VCaP (cell line): Measurements from ENCODE around the gene WNT3A.

Experiments
- H3K27ac ChIP-seq: fragments of 450-650 bp; 2 replicates; pipeline ENCODE4 v1.5.1; 2017
- CTCF ChIP-seq: fragments of 450-650 bp; conservative IDR thresholded peaks from 2 replicates; pipeline ENCODE4 v1.5.1; 2017; ENCODE audit warnings: mild to moderate bottlenecking, moderate library complexity

The WNT3A gene

DNA sequence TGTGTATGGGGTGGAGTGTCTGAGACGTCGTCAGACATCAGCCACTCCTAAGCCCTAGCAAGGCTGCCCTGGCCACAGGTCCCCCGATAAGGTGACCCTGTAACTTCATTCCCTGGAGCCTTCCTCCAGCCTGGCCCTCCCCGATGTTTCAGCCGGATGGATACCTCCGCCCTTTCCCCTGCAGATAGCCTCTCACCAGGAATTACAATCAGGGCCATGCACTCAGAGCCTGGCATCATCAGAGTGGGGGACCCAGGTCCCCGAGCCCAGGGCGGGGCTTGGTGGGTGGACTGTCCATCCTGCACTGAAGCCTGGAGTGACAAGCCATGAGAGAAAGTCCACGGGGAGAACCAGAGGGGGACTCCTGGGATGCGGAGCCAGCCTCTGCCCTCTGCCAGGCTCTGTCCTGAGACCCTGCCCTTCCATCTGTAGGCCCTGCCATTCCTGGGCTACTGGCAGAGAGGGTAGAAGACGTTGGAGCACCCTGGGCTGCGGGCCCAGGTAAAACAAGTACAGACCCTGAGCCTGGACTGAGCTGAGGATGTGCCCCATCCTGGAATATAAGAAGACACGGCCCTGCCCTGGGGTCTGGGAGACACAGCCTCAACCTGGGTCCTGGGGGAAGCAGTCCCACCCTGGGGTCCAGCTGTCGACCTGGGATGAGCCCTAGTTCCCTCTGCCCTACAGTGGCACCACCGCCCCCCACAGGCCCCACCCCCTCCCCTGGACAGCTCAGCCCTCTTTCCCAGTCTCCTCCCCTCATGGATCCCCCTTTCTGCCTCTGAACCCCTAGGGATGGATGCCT is 58.9 kb downstream of the WNT3A start:
- no peak for TF ChIP-seq CTCF
- H3K27ac ChIP-seq, result no peak overlapping the region

DNA sequence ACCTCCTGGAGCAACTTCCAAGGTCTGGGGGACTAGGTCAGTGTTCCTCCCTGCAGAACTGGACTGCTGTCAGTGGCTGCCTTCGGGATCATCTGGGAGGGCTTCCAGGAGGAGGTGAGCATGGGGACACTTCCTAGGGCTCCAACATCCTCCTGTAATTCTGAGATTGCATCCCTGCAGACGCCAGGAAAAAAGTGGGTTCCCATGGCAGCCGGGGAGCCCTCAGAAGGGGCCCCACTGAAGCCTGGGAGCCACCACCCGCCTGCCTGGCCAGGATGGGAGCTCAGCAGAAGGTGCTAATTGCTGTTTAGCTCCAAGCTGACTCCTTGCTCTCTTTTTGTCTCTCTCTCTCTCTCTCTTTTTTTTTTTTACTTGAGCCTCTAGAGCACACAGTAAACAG is 59.6 kb downstream of the WNT3A start:
- H3K27ac ChIP-seq, result no peak overlapping the region
- no peak for TF ChIP-seq CTCF

- TF ChIP-seq CTCF, result no peak
- H3K27ac ChIP-seq, result no peak overlapping the region
Observed at GRCh38 chr1:228066891-228067654, 60.3 kb downstream of the WNT3A start.

GRCh38 chr1:228068359-228068758 is 61.6 kb downstream of the WNT3A start:
- no peak for TF ChIP-seq CTCF
- H3K27ac ChIP-seq, result no peak overlapping the region

GRCh38 chr1:228070173-228070572 is 63.4 kb downstream of the WNT3A start:
- no peak for TF ChIP-seq CTCF
- no peak overlapping the region for H3K27ac ChIP-seq

- no peak for TF ChIP-seq CTCF
- H3K27ac ChIP-seq, result no peak overlapping the region
Observed at GRCh38 chr1:228070851-228071250, 64.1 kb downstream of the WNT3A start.

- H3K27ac ChIP-seq, result no peak overlapping the region
- TF ChIP-seq CTCF, result no peak
Observed at GRCh38 chr1:228071839-228072657, 65.2 kb downstream of the WNT3A start.
